ENCODE measurements around the gene SH3RF2.

Gene SH3RF2

DNA sequence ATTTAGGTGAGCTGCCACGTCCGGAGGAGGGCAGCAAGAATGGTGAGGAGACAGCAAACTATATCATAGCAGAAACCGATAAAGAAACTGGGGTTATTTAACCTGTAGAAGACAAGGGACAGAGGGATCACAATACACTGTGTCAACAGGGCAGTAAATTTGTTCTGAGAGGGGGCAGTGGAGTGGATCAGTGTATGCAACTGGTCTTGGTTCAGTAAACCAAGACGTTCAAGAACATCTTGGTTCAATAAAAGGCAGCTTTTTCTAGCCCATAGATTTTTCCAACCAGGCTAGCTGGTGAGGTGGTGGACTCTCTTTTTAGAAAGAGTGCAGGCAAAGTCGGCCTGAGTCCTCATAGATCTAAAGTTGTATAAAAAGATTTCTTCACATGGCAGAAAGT lies 113.7 kb downstream of the SH3RF2 start:
- FAIRE-seq: no peak

DNA sequence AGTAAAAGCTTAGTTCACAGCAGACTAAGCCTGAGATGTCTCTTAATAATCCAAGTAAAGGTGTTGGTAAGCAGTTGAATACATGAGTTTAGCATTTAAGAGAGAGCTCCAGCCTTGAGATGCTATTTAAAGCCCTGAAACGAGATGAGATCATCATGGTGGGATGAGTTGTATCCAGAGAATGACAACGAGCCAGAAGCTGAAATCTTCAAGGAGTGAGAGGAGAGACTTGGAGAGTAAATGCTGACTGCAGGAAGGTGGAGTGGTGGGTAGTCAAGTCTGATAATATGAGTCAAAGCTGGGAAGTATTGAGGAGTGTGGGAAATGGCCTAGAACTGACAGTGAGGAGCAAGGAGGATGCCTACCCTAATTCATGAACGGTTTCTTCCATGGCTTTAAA lies 115.3 kb downstream of the SH3RF2 start:
- no peak for FAIRE-seq

DNA sequence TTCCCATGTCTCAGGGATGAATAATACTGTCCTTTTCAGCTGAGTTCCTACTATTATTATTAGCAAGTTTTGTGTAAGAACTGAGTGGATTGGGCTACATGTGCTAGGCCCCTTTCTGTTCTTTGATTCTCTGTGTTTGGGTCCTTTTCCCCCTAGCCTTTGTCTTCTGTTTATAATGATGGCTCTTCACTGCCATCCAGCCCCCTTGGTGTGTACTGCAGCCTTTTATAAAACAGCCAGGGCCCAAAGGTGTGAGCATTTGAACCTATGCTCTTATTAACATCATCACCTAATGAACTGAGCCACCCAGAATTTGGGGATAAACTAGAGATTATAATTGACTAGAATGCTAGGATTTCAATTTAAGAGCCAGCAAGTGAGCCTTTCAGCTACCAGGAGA lies 116.4 kb downstream of the SH3RF2 start:
- no peak for FAIRE-seq

- no peak for FAIRE-seq
Observed at GRCh38 chr5:146055432-146055831, 119.1 kb downstream of the SH3RF2 start.

DNA sequence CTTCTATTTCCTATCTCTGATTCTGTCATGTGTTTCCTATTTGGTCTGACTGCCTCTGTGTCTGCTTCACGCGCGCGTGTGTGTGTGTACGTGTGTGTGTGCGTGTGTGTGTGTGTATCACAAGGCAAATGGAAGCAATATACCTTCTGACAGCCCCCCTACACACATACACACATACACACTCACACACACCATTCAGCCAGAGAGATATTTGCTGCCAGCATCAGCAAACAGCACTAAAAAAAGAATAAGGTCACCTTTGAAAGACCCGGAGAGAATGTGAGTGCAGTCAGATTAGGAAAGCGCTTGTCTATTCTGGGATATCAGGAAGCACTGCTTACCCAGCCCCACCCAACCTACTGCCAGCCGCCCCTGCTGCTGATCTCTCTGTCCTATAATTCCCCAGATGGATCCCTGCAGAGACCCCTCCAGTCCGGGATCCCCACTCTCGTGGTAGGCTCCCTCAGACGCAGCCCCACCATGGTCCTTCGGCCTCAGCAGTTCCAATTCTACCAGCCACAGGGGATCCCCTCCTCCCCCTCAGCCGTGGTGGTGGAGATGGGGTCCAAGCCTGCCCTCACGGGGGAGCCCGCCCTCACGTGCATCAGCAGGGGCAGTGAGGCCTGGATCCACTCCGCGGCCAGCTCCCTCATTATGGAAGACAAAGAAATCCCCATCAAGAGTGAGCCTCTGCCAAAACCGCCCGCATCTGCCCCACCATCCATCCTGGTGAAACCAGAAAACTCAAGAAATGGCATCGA lies 123.3 kb downstream of the SH3RF2 start:
- FAIRE-seq: no peak

DNA sequence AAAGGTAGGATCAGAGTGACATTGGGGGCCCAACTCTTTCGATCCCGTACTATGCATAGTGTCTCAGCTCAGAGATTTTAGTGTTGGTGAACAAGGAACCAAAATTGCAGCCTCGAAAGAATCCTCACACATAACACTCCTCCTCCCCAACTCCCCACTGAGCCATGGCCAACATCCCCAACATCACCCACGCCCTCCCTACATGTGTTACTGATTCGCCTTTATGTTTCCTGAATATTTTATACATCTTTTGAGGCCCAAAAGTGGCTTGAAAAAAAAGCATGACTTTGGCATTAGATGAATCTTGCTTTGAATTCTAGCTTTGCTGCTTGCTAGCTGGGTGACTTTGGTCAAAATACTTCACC lies 123.8 kb downstream of the SH3RF2 start:
- no peak for FAIRE-seq

DNA sequence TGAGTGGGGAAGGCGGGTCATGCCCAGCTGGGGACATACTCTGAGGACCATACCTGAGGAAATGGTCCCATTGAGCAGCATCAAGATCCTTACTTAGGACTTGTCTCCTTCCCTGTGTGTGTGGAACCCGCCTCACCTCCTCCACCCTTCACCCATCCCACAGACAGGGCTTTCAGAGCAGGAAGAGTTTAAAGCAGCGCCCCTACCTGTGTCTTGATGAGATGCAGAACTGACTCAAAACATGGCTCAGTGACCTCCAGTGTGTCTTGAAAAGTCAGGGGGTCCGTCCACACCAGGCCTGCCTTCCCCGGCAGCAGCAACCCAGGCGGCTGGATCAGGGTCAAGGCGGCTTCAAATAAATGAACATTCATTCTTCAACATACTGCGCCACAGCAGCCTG lies 130.6 kb downstream of the SH3RF2 start:
- no peak for FAIRE-seq

DNA sequence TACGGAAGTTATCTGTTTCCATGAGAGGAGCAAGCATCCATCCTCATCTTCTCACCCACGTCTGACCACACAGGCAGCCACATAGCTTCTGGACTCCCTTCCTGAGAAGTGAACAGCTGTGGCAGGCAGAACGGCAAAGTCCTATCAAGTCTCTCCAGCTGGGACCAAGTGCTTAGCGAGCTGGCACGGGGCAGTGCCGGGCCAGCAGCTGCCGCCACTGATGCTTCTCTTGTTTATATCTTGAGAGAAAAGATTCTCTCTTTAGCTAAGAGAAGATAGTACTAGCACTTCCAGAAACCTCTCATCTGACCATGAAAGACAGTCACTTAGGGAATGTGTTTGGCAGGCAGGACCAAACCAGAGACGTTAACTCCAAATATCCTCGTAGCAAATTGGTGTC lies 131.8 kb downstream of the SH3RF2 start:
- FAIRE-seq: no peak

- no peak for FAIRE-seq
Observed at GRCh38 chr5:146068977-146069779, 132.8 kb downstream of the SH3RF2 start.

DNA sequence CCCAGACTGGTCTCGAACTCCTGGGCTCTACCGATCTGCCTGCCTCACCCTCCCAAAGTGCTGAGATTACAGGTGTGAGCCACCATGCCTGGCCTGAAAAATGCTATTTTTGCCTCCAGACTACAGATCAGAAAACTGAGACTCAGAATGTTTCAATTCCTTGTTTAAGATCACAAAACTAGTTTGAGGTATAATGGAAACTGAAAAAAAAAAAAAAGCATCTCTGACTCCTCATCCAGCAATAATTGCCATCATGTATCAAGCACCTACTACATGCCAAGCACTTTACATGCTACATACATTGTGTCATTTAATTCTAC lies 133.4 kb downstream of the SH3RF2 start:
- FAIRE-seq: no peak

- FAIRE-seq: no peak
Observed at GRCh38 chr5:146070746-146071145, 134.4 kb downstream of the SH3RF2 start.

DNA sequence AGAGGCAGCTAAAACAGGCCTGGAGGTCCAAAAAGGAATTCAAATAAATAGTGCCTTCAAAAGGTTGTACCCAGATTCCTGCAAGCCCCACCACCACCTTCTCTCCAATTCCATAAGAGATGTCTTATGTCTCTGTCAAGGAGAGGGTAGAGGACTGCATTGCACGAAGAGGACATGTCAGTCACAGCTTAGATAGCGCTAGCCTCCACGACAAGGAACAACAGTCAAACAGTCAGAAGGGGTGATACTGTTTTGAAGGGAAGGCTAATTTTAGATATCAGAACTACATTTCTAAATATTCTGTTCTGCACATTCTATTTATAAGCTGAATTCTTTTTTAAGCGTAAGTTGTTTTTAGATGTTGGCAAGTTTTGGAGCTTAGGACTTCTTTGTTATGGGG lies 134.8 kb downstream of the SH3RF2 start:
- FAIRE-seq: no peak

DNA sequence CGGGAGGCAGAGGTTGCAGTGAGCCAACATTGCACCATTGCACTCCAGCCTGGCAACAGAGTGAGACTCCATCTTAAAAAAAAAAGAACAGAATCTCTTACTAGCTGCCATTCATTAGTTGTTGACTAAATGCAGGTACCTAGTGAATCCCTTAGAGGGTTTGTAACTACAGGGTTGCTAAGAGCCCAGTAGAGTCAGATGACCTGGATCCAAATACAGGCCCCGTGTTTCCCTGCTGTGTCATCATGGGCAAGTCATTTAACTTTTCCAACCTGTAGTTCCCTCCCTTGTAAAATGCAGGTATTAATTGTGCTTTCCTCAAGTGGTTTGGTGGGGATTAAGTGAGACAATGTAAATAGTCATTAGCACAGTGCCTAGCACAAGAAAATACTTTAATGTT lies 136.2 kb downstream of the SH3RF2 start:
- FAIRE-seq: no peak

GRCh38 chr5:146073239-146073900 lies 137.0 kb downstream of the SH3RF2 start:
- FAIRE-seq: no peak

- FAIRE-seq: no peak
Observed at GRCh38 chr5:146076028-146076427, 139.7 kb downstream of the SH3RF2 start.

DNA sequence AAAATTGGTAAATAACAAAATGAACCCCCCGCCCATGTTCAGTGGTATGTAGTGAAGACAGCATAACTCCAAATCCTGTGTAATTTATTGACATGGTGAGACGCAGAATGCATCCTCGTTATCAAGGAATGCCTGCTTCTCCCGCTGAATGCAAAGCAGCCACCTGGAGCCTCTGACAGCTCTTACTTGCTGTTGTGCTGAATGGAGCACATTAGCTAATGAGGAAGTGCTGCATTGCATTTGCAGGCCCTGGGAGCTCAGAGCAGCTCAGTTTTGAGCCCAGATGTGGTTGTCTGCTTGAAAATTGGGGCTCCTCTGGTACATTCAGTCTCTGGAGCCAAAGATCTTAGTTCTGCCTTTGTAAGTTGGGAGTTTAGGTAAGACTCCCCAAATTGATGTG lies 140.1 kb downstream of the SH3RF2 start:
- FAIRE-seq: no peak

- FAIRE-seq: no peak
Observed at GRCh38 chr5:146078566-146078965, 142.2 kb downstream of the SH3RF2 start.

DNA sequence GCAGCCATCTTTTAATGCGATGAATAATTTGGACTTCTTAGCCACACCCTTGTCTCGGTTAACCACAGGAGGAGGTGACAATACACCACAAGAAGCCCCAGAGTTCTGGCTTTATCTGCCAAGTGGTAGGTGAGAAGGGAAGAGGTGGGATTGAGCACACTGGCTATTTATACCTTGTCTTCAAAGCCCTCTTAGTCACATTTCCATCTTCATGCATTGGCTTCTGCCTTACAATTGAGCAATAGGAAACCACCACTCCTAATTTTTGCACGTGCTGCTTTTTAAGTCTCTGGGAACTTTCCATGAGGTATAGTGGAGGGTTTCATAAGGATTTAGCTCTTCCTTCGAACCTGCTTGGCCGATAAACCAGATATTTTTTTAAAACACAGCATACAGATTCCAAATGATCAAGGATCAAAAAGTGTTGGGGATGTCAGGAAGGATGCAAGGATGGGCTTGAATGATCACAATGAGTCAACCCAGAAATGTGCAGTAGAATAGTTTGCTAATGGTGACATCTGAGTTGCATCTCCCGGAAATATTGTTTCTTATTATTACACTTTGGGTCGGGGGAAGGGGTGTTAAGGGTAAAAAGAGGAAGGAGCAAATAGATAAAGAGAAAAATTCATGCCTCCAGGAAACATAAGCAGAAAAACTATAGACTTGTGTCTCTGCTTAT lies 143.5 kb downstream of the SH3RF2 start:
- no peak for FAIRE-seq

DNA sequence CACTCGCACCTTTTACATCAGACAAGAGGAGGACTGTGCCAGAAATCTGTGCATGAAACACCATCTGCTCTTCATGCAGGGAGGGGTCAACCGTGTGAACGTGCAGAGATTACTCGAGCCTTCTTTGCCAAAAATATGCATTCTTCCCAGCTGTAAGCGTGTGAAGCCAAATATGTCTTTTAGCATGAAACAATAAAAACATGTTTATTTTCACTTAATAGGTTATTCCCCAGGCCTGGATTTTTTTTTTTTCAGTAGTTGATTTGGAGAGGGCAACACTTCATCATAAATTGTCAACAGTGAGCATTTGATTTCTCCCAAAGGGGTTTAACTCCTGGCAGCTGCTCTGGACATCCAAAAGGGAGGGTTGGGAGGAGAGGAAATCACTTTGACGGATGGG lies 145.2 kb downstream of the SH3RF2 start:
- no peak for FAIRE-seq

DNA sequence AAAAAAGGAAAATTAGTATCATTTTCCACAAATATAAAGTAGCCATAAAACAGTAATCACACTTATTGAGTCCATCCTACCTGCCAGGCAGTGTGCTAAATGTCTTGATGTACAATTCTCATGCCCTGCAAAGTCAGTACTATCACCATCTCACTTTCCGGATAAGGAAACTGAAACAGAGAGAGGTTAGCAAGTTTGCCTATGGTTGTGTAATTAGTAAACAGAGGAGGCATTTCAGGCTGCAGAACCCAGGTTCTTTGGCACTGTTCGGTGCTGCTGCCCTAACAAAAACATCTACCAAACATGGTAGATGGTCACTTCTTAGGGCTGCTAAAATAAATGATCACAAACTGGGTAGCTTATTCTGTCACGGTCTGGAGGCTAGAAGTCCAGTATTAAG lies 146.4 kb downstream of the SH3RF2 start:
- no peak for FAIRE-seq

GRCh38 chr5:146084376-146084775 lies 148.0 kb downstream of the SH3RF2 start:
- no peak for FAIRE-seq

GRCh38 chr5:146088098-146088497 lies 151.7 kb downstream of the SH3RF2 start:
- no peak for FAIRE-seq

GRCh38 chr5:146089287-146089686 lies 152.9 kb downstream of the SH3RF2 start:
- no peak for FAIRE-seq
